A549 (cell line): ENCODE results near the gene PYGO2.

Experiments used
- BHLHE40 ChIP-seq: IDR thresholded peaks from 2 replicates; pipeline ENCODE4 v1.6.1; 2012; ENCODE audit warnings: low read depth, low read length, inconsistent platforms
- FOSB ChIP-seq: fragments of 250-450 bp; sonication (Bioruptor Pico); IDR thresholded peaks from 2 replicates; pipeline ENCODE4 v1.5.0; 2020; ENCODE audit warnings: mild to moderate bottlenecking, moderate library complexity
- GATA3 ChIP-seq: IDR thresholded peaks from 2 replicates; pipeline ENCODE4 v1.6.1; 2012; ENCODE audit warnings: borderline replicate concordance
- JUNB ChIP-seq: fragments of >200 bp; sonication (Bioruptor Twin); formaldehyde crosslinking; IDR thresholded peaks from 2 replicates; pipeline ENCODE4 v1.6.1; 2016
- MAFK ChIP-seq: fragments of 450-650 bp; IDR thresholded peaks from 2 replicates; pipeline ENCODE4 v1.6.1; 2014; ENCODE audit not compliant: partially characterized antibody
- RCOR1 ChIP-seq: fragments of 150-350 bp; IDR thresholded peaks from 2 replicates; pipeline ENCODE4 v1.6.1; 2014; ENCODE audit warnings: antibody characterized with exemption, low read length, low read depth
- RFX5 ChIP-seq: fragments of 450-650 bp; IDR thresholded peaks from 2 replicates; pipeline ENCODE4 v1.7.1; 2014; ENCODE audit warnings: antibody characterized with exemption, mild to moderate bottlenecking, moderate library complexity
- TF ChIP-seq, protein P1 (sequence below): fragments of 200-600 bp; sonication (generic); IDR thresholded peaks from 2 replicates; pipeline ENCODE4 v1.6.1; 2016; ENCODE audit warnings: antibody characterized with exemption, mild to moderate bottlenecking, moderate library complexity
- TF ChIP-seq, protein P2 (sequence below): fragments of >200 bp; sonication (Bioruptor Twin); formaldehyde crosslinking; IDR thresholded peaks from 3 replicates; pipeline ENCODE4 v1.5.1; 2016

DNA sequence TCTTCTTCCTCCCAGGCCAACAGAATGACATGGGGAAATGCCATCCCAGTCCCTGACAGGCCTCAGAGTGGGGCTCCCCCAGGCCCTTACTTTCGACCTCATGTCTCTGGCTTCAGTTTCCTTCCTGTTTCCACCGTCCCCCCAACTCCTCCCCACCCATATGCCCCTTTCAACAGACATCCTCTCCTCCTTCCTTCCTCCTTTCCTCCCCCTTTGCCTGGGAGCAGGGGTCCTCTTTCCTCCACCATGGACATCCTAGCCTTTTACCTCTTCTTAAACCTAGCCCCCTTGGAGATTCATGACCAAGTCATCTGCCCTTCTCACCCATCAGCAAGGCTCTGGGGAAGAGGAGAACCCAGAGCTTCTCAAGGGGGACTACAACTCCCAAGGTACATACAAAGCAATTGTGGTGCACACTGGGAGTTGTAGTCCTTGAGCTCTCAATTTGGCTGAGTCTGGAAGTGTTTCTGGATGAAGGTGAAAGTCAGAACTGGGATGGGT lies 45.1 kb upstream of the PYGO2 start:
- TF ChIP-seq BHLHE40, result no peak
- no peak for TF ChIP-seq GATA3
- TF ChIP-seq RFX5, result no peak
- TF ChIP-seq, protein P1, sequence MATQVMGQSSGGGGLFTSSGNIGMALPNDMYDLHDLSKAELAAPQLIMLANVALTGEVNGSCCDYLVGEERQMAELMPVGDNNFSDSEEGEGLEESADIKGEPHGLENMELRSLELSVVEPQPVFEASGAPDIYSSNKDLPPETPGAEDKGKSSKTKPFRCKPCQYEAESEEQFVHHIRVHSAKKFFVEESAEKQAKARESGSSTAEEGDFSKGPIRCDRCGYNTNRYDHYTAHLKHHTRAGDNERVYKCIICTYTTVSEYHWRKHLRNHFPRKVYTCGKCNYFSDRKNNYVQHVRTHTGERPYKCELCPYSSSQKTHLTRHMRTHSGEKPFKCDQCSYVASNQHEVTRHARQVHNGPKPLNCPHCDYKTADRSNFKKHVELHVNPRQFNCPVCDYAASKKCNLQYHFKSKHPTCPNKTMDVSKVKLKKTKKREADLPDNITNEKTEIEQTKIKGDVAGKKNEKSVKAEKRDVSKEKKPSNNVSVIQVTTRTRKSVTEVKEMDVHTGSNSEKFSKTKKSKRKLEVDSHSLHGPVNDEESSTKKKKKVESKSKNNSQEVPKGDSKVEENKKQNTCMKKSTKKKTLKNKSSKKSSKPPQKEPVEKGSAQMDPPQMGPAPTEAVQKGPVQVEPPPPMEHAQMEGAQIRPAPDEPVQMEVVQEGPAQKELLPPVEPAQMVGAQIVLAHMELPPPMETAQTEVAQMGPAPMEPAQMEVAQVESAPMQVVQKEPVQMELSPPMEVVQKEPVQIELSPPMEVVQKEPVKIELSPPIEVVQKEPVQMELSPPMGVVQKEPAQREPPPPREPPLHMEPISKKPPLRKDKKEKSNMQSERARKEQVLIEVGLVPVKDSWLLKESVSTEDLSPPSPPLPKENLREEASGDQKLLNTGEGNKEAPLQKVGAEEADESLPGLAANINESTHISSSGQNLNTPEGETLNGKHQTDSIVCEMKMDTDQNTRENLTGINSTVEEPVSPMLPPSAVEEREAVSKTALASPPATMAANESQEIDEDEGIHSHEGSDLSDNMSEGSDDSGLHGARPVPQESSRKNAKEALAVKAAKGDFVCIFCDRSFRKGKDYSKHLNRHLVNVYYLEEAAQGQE, result no peak
- no peak for TF ChIP-seq JUNB
- TF ChIP-seq FOSB (CRISPR knock-in tag), result no peak
- TF ChIP-seq, protein P2, sequence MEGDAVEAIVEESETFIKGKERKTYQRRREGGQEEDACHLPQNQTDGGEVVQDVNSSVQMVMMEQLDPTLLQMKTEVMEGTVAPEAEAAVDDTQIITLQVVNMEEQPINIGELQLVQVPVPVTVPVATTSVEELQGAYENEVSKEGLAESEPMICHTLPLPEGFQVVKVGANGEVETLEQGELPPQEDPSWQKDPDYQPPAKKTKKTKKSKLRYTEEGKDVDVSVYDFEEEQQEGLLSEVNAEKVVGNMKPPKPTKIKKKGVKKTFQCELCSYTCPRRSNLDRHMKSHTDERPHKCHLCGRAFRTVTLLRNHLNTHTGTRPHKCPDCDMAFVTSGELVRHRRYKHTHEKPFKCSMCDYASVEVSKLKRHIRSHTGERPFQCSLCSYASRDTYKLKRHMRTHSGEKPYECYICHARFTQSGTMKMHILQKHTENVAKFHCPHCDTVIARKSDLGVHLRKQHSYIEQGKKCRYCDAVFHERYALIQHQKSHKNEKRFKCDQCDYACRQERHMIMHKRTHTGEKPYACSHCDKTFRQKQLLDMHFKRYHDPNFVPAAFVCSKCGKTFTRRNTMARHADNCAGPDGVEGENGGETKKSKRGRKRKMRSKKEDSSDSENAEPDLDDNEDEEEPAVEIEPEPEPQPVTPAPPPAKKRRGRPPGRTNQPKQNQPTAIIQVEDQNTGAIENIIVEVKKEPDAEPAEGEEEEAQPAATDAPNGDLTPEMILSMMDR, result no peak
- no peak for TF ChIP-seq RCOR1
- TF ChIP-seq MAFK, result no peak
